GM18498 (cell line): ENCODE results near the gene ADGRV1.
"Not testable (repeated sequence)": the region's sequence is repeated elsewhere in the genome, so short reads cannot be mapped to it uniquely, and the experiment has no call there.

Experiments
- ATAC-seq: cut with Tn5 transposase; IDR thresholded peaks from one replicate; pipeline ENCODE4 v1.9.1; 2021; ENCODE audit warnings: mild to moderate bottlenecking, moderate library complexity; ENCODE audit not compliant: unreplicated experiment

Gene ADGRV1

GRCh38 chr5:90549223-90549622 lies 9.4 kb upstream of the ADGRV1 start:
- ATAC-seq, result no peak

- ATAC-seq, result peak; percentile 43
Measured at GRCh38 chr5:90549729-90550275, 8.8 kb upstream of the ADGRV1 start.

GRCh38 chr5:90550963-90551362 lies 7.6 kb upstream of the ADGRV1 start:
- ATAC-seq, result no peak

GRCh38 chr5:90551376-90551775 lies 7.2 kb upstream of the ADGRV1 start:
- ATAC-seq, result no peak

- ATAC-seq, result no peak
Measured at GRCh38 chr5:90553711-90554110, 4.9 kb upstream of the ADGRV1 start.

- ATAC-seq, result no peak
Measured at GRCh38 chr5:90554358-90555006, 4.1 kb upstream of the ADGRV1 start.

- ATAC-seq, result no peak
Measured at GRCh38 chr5:90555666-90556065, 2.9 kb upstream of the ADGRV1 start.

- ATAC-seq, result no peak
Measured at GRCh38 chr5:90557391-90557790, 1.2 kb upstream of the ADGRV1 start.

- no peak for ATAC-seq
Measured at GRCh38 chr5:90557871-90558270, 726 bp upstream of the ADGRV1 start.

- ATAC-seq, result no peak
Measured at GRCh38 chr5:90560771-90561170, 2.2 kb downstream of the ADGRV1 start.

GRCh38 chr5:90561766-90562165 lies 3.2 kb downstream of the ADGRV1 start:
- no peak for ATAC-seq

GRCh38 chr5:90562341-90562740 lies 3.7 kb downstream of the ADGRV1 start:
- ATAC-seq, result no peak

GRCh38 chr5:90563108-90563507 lies 4.5 kb downstream of the ADGRV1 start:
- ATAC-seq, result no peak

- ATAC-seq, result no peak
Measured at GRCh38 chr5:90565491-90565890, 6.9 kb downstream of the ADGRV1 start.

GRCh38 chr5:90569084-90569483 lies 10.5 kb downstream of the ADGRV1 start:
- no peak for ATAC-seq

GRCh38 chr5:90570034-90570433 lies 11.4 kb downstream of the ADGRV1 start:
- no peak for ATAC-seq

- ATAC-seq, result no peak
Measured at GRCh38 chr5:90571147-90571773, 12.7 kb downstream of the ADGRV1 start.

- no peak for ATAC-seq
Measured at GRCh38 chr5:90575712-90576111, 17.1 kb downstream of the ADGRV1 start.

- not testable (repeated sequence) for ATAC-seq
Measured at GRCh38 chr5:90576566-90576965, 18.0 kb downstream of the ADGRV1 start.

- ATAC-seq, result not testable (repeated sequence)
Measured at GRCh38 chr5:90579905-90580304, 21.3 kb downstream of the ADGRV1 start.

- ATAC-seq, result no peak
Measured at GRCh38 chr5:90581956-90582355, 23.4 kb downstream of the ADGRV1 start.

GRCh38 chr5:90585337-90585986 lies 26.9 kb downstream of the ADGRV1 start:
- ATAC-seq, result no peak
